ENCODE data around the gene PPP1CB.
"Not testable (repeated sequence)": the region's sequence is repeated elsewhere in the genome, so short reads cannot be mapped to it uniquely, and the experiment has no call there.

PPP1CB gene

GRCh38 chr2:28780496-28780895, 28.9 kb downstream of the PPP1CB start:
- DNase-seq, result no peak

- DNase-seq, result no peak
Measured at GRCh38 chr2:28782423-28782822, 30.8 kb downstream of the PPP1CB start.

- not testable (repeated sequence) for DNase-seq
Measured at GRCh38 chr2:28784570-28784969, 32.9 kb downstream of the PPP1CB start.

GRCh38 chr2:28796620-28797019, 45.0 kb downstream of the PPP1CB start:
- DNase-seq, result no peak

GRCh38 chr2:28801726-28802125, 50.1 kb downstream of the PPP1CB start:
- no peak for DNase-seq

GRCh38 chr2:28802975-28803429, 51.4 kb downstream of the PPP1CB start:
- DNase-seq, result no peak

- no peak for DNase-seq
Measured at GRCh38 chr2:28809927-28810326, 58.3 kb downstream of the PPP1CB start.

GRCh38 chr2:28810384-28811285, 59.0 kb downstream of the PPP1CB start, which contains the start of gene SPDYA:
SPDYA (plus strand) TSS chr2:28810834; CDS start chr2:28816015, 5,181 bp downstream.
- DNase-seq, result peak; percentile 73

- DNase-seq, result no peak
Measured at GRCh38 chr2:28818053-28818452, 66.4 kb downstream of the PPP1CB start.

- DNase-seq, result peak; percentile 60
Measured at GRCh38 chr2:28821295-28821958, 69.8 kb downstream of the PPP1CB start.

- DNase-seq, result no peak
Measured at GRCh38 chr2:28822036-28822435, 70.4 kb downstream of the PPP1CB start.

GRCh38 chr2:28824207-28824606, 72.6 kb downstream of the PPP1CB start:
- DNase-seq, result no peak

GRCh38 chr2:28824870-28825269, 73.2 kb downstream of the PPP1CB start:
- DNase-seq, result no peak

GRCh38 chr2:28828382-28828781, 76.8 kb downstream of the PPP1CB start:
- DNase-seq, result no peak

GRCh38 chr2:28833740-28834470, 82.3 kb downstream of the PPP1CB start:
- DNase-seq, result no peak

GRCh38 chr2:28835781-28836180, 84.2 kb downstream of the PPP1CB start:
- DNase-seq, result no peak

GRCh38 chr2:28838971-28839370, 87.3 kb downstream of the PPP1CB start:
- DNase-seq, result no peak

- no peak for DNase-seq
Measured at GRCh38 chr2:28842042-28842441, 90.4 kb downstream of the PPP1CB start.

Measured in effector CD4-positive, alpha-beta T cell (primary cell).